ENCODE data around the gene SLC16A5. TPM values are rescaled to one million over a fixed set of nuclear protein-coding genes. Genes with fewer than 3 reads are reported as not detected.

SLC16A5 gene
- total and polyA plus RNA-seq, 10 of the 15 experiments (the other 5 are each of a cell fraction or from before 2014, with no cell fraction given), result 0.03 to 3.1 (median 0.96) TPM

GRCh38 chr17:75091855-75092327 lies 4.1 kb downstream of the SLC16A5 start:
- RAD21 ChIA-PET (ENCODE audit: unreplicated experiment), result no interaction called here
- Histone ChIP-seq H3K27ac (ENCODE audit: control insufficient read depth, insufficient read depth) (no peak overlapping the region), H3K9me3 (replicated peaks; ENCODE audit: control insufficient read depth, insufficient read depth, low read length) (no peaks in the 10 kb centered on the region), H3K4me3 (no peak overlapping the region), H2AFZ (ENCODE audit: control insufficient read depth, low read depth, low read length) (no peak overlapping the region), H3K9ac (ENCODE audit: control insufficient read depth, insufficient read depth, low read length) (no peak overlapping the region), H3K27me3 (replicated peaks in 1 of 2; ENCODE audit: control insufficient read depth in 2 of 2, insufficient read depth in 2 of 2, low read length in 1 of 2) (no peaks in the 10 kb centered on the region), H3K4me1 (ENCODE audit: control insufficient read depth, insufficient read depth, low read length) (peaks cover 13% of the 10 kb centered on the region), H3K36me3 (ENCODE audit: control insufficient read depth in 2 of 2, insufficient read depth in 2 of 2, low read length in 1 of 2) (no peaks in the 10 kb centered on the region), H3K4me2 (ENCODE audit: control insufficient read depth, insufficient read depth) (no peak overlapping the region), H3K79me2 (ENCODE audit: control insufficient read depth, insufficient read depth, low read length) (no peaks in the 10 kb centered on the region), H4K20me1 (ENCODE audit: control insufficient read depth, insufficient read depth) (no peaks in the 10 kb centered on the region)
- FAIRE-seq (no peak), ATAC-seq (no peak), DNase-seq (ENCODE audit: low read depth, low spot score) (no peak)
- POLR2A ChIA-PET, result no interaction called here
- TF ChIP-seq, protein P1, sequence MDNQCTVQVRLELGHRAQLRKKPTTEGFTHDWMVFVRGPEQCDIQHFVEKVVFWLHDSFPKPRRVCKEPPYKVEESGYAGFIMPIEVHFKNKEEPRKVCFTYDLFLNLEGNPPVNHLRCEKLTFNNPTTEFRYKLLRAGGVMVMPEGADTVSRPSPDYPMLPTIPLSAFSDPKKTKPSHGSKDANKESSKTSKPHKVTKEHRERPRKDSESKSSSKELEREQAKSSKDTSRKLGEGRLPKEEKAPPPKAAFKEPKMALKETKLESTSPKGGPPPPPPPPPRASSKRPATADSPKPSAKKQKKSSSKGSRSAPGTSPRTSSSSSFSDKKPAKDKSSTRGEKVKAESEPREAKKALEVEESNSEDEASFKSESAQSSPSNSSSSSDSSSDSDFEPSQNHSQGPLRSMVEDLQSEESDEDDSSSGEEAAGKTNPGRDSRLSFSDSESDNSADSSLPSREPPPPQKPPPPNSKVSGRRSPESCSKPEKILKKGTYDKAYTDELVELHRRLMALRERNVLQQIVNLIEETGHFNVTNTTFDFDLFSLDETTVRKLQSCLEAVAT (IDR thresholded peaks at IDR 0.05), result 0 out of 2 replicates have a peak, but pooled peaks have one; percentile 43
- TF ChIP-seq FOXK2 (IDR thresholded peaks at IDR 0.05) (peak; percentile 13; the same call in 1 of the 2 replicates), EGR1 (IDR thresholded peaks at IDR 0.05; ENCODE audit: borderline replicate concordance in 1 of 2, low read depth in 2 of 2, low read length in 2 of 2) (no peak)
- intact Hi-C loops (cut with micrococcal nuclease; ENCODE audit: unreplicated experiment), result no loop called here
- in situ Hi-C loops (cut with MboI), result no loop called here
- no TSS peak for BruUV-seq (replicated peaks)
- 75% methylated on average over 10 of the region's 10 CpGs for WGBS (ENCODE audit: insufficient coverage, insufficient replicate concordance, low lambda C conversion rate, missing lambda C conversion rate)
- CTCF ChIA-PET, result interaction anchor here (1.4 to 1.7 kb wide), 2 partner anchors 13 to 14 kb away, joined by 4 to 7 read pairs; no protein-coding TSS in a partner anchor
- SMC1A ChIA-PET (ENCODE audit: uncharacterized antibody, unreplicated experiment), result no interaction called here

- in situ Hi-C loops (cut with MboI), result no loop called here
- no peak for ATAC-seq
- no peak overlapping the region for H3K27ac ChIP-seq (ENCODE audit: control insufficient read depth, insufficient read depth)
- no peaks in the 10 kb centered on the region for H3K79me2 ChIP-seq (ENCODE audit: control insufficient read depth, insufficient read depth, low read length)
- H2AFZ ChIP-seq (ENCODE audit: control insufficient read depth, low read depth, low read length), result no peak overlapping the region
- no peaks in the 10 kb centered on the region for H3K9me3 ChIP-seq (replicated peaks; ENCODE audit: control insufficient read depth, insufficient read depth, low read length)
- POLR2A ChIA-PET, result interaction anchor here (0.6 to 0.9 kb wide), 2 partner anchors 12 to 17 kb away, joined by 3 to 5 read pairs; no protein-coding TSS in a partner anchor
- SMC1A ChIA-PET (ENCODE audit: uncharacterized antibody, unreplicated experiment), result no interaction called here
- intact Hi-C loops (cut with micrococcal nuclease; ENCODE audit: unreplicated experiment), result no loop called here
- H3K27me3 ChIP-seq (replicated peaks in 1 of 2; ENCODE audit: control insufficient read depth in 2 of 2, insufficient read depth in 2 of 2, low read length in 1 of 2), result no peaks in the 10 kb centered on the region
- CTCF ChIA-PET, result interaction anchor here (1.2 kb wide), 1 partner anchor 12 kb away, joined by 4 read pairs; no protein-coding TSS in a partner anchor
- DNase-seq (ENCODE audit: low read depth, low spot score), result no peak
- RAD21 ChIA-PET (ENCODE audit: unreplicated experiment), result no interaction called here
- no peak overlapping the region for H3K4me3 ChIP-seq
- BruUV-seq (replicated peaks), result no TSS peak
- WGBS (ENCODE audit: insufficient coverage, insufficient replicate concordance, low lambda C conversion rate, missing lambda C conversion rate), result 73% methylated on average over 18 of the region's 18 CpGs
- H3K9ac ChIP-seq (ENCODE audit: control insufficient read depth, insufficient read depth, low read length), result no peak overlapping the region
- H3K4me1 ChIP-seq (ENCODE audit: control insufficient read depth, insufficient read depth, low read length), result peaks cover 3% of the 10 kb centered on the region
- no peaks in the 10 kb centered on the region for H3K36me3 ChIP-seq (ENCODE audit: control insufficient read depth in 2 of 2, insufficient read depth in 2 of 2, low read length in 1 of 2)
- no peaks in the 10 kb centered on the region for H4K20me1 ChIP-seq (ENCODE audit: control insufficient read depth, insufficient read depth)
- H3K4me2 ChIP-seq (ENCODE audit: control insufficient read depth, insufficient read depth), result no peak overlapping the region
- no peak for FAIRE-seq
- TF ChIP-seq MEF2B (IDR thresholded peaks at IDR 0.05; ENCODE audit: partially characterized antibody, poor library complexity, severe bottlenecking), result no peak
- TF ChIP-seq ESRRA (IDR thresholded peaks at IDR 0.05; ENCODE audit: low read length), result no peak
- TF ChIP-seq, protein P2, sequence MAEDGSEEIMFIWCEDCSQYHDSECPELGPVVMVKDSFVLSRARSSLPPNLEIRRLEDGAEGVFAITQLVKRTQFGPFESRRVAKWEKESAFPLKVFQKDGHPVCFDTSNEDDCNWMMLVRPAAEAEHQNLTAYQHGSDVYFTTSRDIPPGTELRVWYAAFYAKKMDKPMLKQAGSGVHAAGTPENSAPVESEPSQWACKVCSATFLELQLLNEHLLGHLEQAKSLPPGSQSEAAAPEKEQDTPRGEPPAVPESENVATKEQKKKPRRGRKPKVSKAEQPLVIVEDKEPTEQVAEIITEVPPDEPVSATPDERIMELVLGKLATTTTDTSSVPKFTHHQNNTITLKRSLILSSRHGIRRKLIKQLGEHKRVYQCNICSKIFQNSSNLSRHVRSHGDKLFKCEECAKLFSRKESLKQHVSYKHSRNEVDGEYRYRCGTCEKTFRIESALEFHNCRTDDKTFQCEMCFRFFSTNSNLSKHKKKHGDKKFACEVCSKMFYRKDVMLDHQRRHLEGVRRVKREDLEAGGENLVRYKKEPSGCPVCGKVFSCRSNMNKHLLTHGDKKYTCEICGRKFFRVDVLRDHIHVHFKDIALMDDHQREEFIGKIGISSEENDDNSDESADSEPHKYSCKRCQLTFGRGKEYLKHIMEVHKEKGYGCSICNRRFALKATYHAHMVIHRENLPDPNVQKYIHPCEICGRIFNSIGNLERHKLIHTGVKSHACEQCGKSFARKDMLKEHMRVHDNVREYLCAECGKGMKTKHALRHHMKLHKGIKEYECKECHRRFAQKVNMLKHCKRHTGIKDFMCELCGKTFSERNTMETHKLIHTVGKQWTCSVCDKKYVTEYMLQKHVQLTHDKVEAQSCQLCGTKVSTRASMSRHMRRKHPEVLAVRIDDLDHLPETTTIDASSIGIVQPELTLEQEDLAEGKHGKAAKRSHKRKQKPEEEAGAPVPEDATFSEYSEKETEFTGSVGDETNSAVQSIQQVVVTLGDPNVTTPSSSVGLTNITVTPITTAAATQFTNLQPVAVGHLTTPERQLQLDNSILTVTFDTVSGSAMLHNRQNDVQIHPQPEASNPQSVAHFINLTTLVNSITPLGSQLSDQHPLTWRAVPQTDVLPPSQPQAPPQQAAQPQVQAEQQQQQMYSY (CRISPR knock-in tag; IDR thresholded peaks at IDR 0.05), result no peak
- TF ChIP-seq EED (IDR thresholded peaks at IDR 0.05; ENCODE audit: low read depth), result no peak
- no peak for TF ChIP-seq PKNOX1 (IDR thresholded peaks at IDR 0.05)
- no peak for TF ChIP-seq TBL1XR1 (IDR thresholded peaks at IDR 0.05; ENCODE audit: low read depth, low read length)
- no peak for TF ChIP-seq NFIC (IDR thresholded peaks at IDR 0.05; ENCODE audit: low read depth, low read length)
Observed at GRCh38 chr17:75093548-75094158, 5.9 kb downstream of the SLC16A5 start.
